ENCODE results near the gene DGKQ. TPM values are rescaled to one million over a fixed set of nuclear protein-coding genes. Genes with fewer than 3 reads are reported as not detected.
"Not testable (repeated sequence)": the region's sequence is repeated elsewhere in the genome, so short reads cannot be mapped to it uniquely, and the experiment has no call there.

DGKQ gene
- total and polyA plus RNA-seq, 3 donors from 2014 or later = 10.8 to 22.7 (median 20.7) TPM

DNA sequence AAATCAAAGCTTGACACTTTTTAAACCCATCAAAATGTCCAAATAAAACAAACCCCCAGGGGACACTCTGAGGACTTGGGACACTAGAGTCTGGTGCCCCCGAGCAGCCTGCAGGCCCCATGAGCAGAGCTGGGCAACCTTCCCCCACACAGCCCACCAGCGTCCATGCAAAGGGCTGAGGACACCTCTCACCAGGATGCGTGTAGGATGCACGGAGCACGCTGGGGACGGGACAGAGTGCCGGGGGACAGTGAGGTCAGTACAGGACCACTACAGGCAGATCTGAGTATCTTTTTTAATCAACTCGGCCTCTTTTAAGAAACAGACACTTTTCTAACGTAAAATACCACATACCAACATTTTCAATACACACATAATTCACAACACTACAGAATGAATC is 48.2 kb downstream of the DGKQ start:
- Histone ChIP-seq H3K9me3 (no peaks in the 10 kb centered on the region), H3K36me3 (ENCODE audit: low read depth, missing control alignments) (no peaks in the 10 kb centered on the region), H3K4me3 (no peak overlapping the region), H3K27me3 (no peaks in the 10 kb centered on the region), H3K27ac (no peak overlapping the region), H3K4me1 (peaks cover 6% of the 10 kb centered on the region)
- TF ChIP-seq CTCF (IDR thresholded peaks at IDR 0.05) (no peak), POLR2A (IDR thresholded peaks at IDR 0.05) (no peak)
- DNase-seq = no peak
- intact Hi-C loops (cut with DNase I; ENCODE audit: low total_unique reads) = no loop called here
- WGBS, 2 donors = 82 to 90% methylated on average over 9 of the region's 9 CpGs

GRCh38 chr4:924107-925096 is 49.0 kb downstream of the DGKQ start:
- H3K4me3 ChIP-seq = no peak overlapping the region
- H3K27ac ChIP-seq = no peak overlapping the region
- H3K4me1 ChIP-seq = no peaks in the 10 kb centered on the region
- intact Hi-C loops (cut with DNase I; ENCODE audit: low total_unique reads) = no loop called here
- 80 to 83% methylated on average over 16 to 18 of the region's 18 CpGs for WGBS, 2 donors
- H3K9me3 ChIP-seq = no peaks in the 10 kb centered on the region
- no peaks in the 10 kb centered on the region for H3K27me3 ChIP-seq
- no peak for TF ChIP-seq CTCF (IDR thresholded peaks at IDR 0.05)
- TF ChIP-seq POLR2A (IDR thresholded peaks at IDR 0.05) = no peak
- DNase-seq = no peak
- no peaks in the 10 kb centered on the region for H3K36me3 ChIP-seq (ENCODE audit: low read depth, missing control alignments)

DNA sequence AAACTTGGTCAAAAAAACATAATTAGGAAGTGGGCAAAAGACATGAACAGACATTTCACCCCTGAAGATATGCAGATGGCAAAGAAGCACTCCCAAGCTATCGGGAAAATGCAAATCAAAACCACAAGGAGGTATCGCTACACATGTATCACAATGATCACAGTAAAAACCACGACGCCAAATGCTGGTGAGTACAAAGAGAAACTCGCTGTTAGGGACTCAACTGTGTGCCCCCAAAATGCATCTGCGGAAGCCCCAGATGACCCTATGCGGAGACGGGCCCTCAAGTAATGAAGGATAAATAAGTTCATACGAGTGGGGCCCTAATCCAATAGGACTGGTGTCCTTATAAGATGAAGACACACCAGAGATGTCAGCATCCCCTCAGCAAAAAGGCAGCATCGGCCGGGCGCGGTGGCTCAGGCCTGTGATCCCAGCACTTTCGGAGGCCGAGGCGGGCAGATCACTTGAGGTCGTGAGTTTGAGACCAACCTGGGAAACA is 51.5 kb downstream of the DGKQ start:
- no peaks in the 10 kb centered on the region for H3K36me3 ChIP-seq (ENCODE audit: low read depth, missing control alignments)
- WGBS, 2 donors = 93 to 94% methylated on average over 17 of the region's 17 CpGs
- H3K9me3 ChIP-seq = no peaks in the 10 kb centered on the region
- no peak for DNase-seq
- intact Hi-C loops (cut with DNase I; ENCODE audit: low total_unique reads) = no loop called here
- no peak overlapping the region for H3K27ac ChIP-seq
- TF ChIP-seq CTCF (IDR thresholded peaks at IDR 0.05) (no peak), POLR2A (IDR thresholded peaks at IDR 0.05) (no peak)
- no peak overlapping the region for H3K4me3 ChIP-seq
- H3K27me3 ChIP-seq = no peaks in the 10 kb centered on the region
- H3K4me1 ChIP-seq = no peaks in the 10 kb centered on the region

DNA sequence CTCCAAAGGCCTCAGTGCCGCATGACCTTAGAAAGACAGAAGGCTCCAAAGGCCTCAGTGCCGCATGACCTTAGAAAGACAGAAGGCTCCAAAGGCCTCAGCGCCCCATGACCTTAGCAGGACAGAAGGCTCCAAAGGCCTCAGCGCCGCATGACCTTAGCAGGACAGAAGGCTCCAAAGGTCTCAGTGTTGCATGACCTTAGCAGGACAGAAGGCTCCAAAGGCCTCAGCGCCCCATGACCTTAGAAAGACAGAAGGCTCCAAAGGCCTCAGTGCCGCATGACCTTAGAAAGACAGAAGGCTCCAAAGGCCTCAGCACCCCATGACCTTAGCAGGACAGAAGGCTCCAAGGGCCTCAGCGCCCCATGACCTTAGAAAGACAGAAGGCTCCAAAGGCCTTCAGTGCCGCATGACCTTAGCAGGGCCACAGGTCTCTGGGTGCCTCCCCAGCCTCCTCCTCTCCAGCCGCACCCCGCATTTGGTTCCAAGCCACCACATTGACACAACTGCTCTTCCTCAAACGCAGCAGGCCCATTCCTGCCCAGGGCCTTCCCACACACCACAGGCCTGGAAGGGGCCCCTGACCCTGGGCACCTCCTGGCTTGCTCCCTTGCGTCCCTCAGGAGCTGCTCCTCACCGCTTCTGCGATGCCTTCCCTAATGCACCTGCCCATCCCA is 54.2 kb downstream of the DGKQ start:
- 87 to 88% methylated on average over 15 of the region's 15 CpGs for WGBS, 2 donors
- H3K36me3 ChIP-seq (ENCODE audit: low read depth, missing control alignments); H3K4me1 ChIP-seq; H3K27me3 ChIP-seq; intact Hi-C loops (cut with DNase I; ENCODE audit: low total_unique reads); H3K4me3 ChIP-seq; H3K27ac ChIP-seq; H3K9me3 ChIP-seq; DNase-seq: not testable (repeated sequence)

GRCh38 chr4:918591-918990 is 54.8 kb downstream of the DGKQ start:
- H3K4me3 ChIP-seq; H3K27me3 ChIP-seq; H3K4me1 ChIP-seq; H3K9me3 ChIP-seq; H3K36me3 ChIP-seq (ENCODE audit: low read depth, missing control alignments); intact Hi-C loops (cut with DNase I; ENCODE audit: low total_unique reads); H3K27ac ChIP-seq; DNase-seq: not testable (repeated sequence)
- WGBS, 2 donors = 81 to 89% methylated on average over 6 of the region's 6 CpGs
